Measurements from ENCODE around the gene CDC20B.

Gene CDC20B

GRCh38 chr5:55176176-55176818 lies 3.3 kb upstream of the CDC20B start (continued):
- no peak for TF ChIP-seq ZNF645 (tag by site-specific recombination; IDR thresholded peaks at IDR 0.05)
- no peak for TF ChIP-seq ZNF18 (tag by site-specific recombination; IDR thresholded peaks at IDR 0.05)
- TF ChIP-seq ZNF621 (tag by site-specific recombination; IDR thresholded peaks at IDR 0.05) = no peak
- TF ChIP-seq ZNF791 (tag by site-specific recombination; IDR thresholded peaks at IDR 0.05) = no peak
- TF ChIP-seq ZFP3 (tag by site-specific recombination; IDR thresholded peaks at IDR 0.05; ENCODE audit: low read depth) = no peak
- TF ChIP-seq HOXA7 (CRISPR knock-in tag; IDR thresholded peaks at IDR 0.05; ENCODE audit: borderline replicate concordance) = no peak
- TF ChIP-seq ZNF473 (tag by site-specific recombination; IDR thresholded peaks at IDR 0.05) = no peak
- peak; percentile 83 for TF ChIP-seq ZNF660 (tag by site-specific recombination; IDR thresholded peaks at IDR 0.05)
- TF ChIP-seq HOXD13 (CRISPR knock-in tag; IDR thresholded peaks at IDR 0.05; ENCODE audit: borderline replicate concordance) = no peak
- TF ChIP-seq ZBTB10 (tag by site-specific recombination; IDR thresholded peaks at IDR 0.05) = no peak
- TF ChIP-seq ZNF2 (tag by site-specific recombination; IDR thresholded peaks at IDR 0.05) = 0 out of 2 replicates have a peak, but pooled peaks have one; percentile 48
- TF ChIP-seq ZNF433 (tag by site-specific recombination; IDR thresholded peaks at IDR 0.05; ENCODE audit: low read depth) = no peak
- TF ChIP-seq ZNF121 (tag by site-specific recombination; IDR thresholded peaks at IDR 0.05) = no peak
- TF ChIP-seq ZBTB20 (tag by site-specific recombination; IDR thresholded peaks at IDR 0.05) = peak; percentile 80
- TF ChIP-seq PRDM2 (tag by site-specific recombination; IDR thresholded peaks at IDR 0.05; ENCODE audit: borderline replicate concordance) = no peak
- peak; percentile 76 for TF ChIP-seq ZNF335 (tag by site-specific recombination; conservative IDR thresholded peaks at IDR 0.05)
- peak; percentile 95 for TF ChIP-seq KLF1 (tag by site-specific recombination; IDR thresholded peaks at IDR 0.05)
- no peak for TF ChIP-seq ZNF394 (tag by site-specific recombination; IDR thresholded peaks at IDR 0.05; ENCODE audit: borderline replicate concordance)
- TF ChIP-seq ZNF704 (tag by site-specific recombination; IDR thresholded peaks at IDR 0.05) = no peak
- TF ChIP-seq ZNF366 (tag by site-specific recombination; conservative IDR thresholded peaks at IDR 0.05) = no peak
- peak; percentile 48; the same call in 1 of the 2 replicates for TF ChIP-seq KLF7 (tag by site-specific recombination; IDR thresholded peaks at IDR 0.05; ENCODE audit: borderline replicate concordance)
- no peak for TF ChIP-seq ZNF280D (tag by site-specific recombination; IDR thresholded peaks at IDR 0.05)
- TF ChIP-seq ZNF114 (tag by site-specific recombination; IDR thresholded peaks at IDR 0.05) = no peak
- no peak for TF ChIP-seq ZNF391 (tag by site-specific recombination; IDR thresholded peaks at IDR 0.05; ENCODE audit: borderline replicate concordance, low read depth)
